Subcutaneous abdominal adipose tissue (tissue), 5 donors: ENCODE measurements around the gene SMARCAL1.

ENCODE experiments used
- H3K27ac ChIP-seq: one replicate; pipeline ENCODE4 v1.7.0; 2013; ENCODE audit warnings: low read depth, mild to moderate bottlenecking, inconsistent platforms, low read length, moderate library complexity
- H3K27me3 ChIP-seq, 5 donors: one replicate each; pipeline ENCODE4 v1.7.0; 2013; ENCODE audit warnings: low read length in 5 of 5, inconsistent platforms in 1 of 5; ENCODE audit not compliant: control insufficient read depth in 5 of 5, insufficient read depth in 4 of 5
- H3K36me3 ChIP-seq, 5 donors: one replicate each; pipeline ENCODE4 v1.7.0; 2013; ENCODE audit warnings: low read length in 5 of 5; ENCODE audit not compliant: control insufficient read depth in 5 of 5, insufficient read depth in 5 of 5
- H3K4me1 ChIP-seq, 5 donors: one replicate each; pipeline ENCODE4 v1.7.0; 2013; ENCODE audit warnings: low read length in 5 of 5, mild to moderate bottlenecking in 3 of 5, moderate library complexity in 1 of 5; ENCODE audit not compliant: control insufficient read depth in 5 of 5, insufficient read depth in 5 of 5
- H3K4me3 ChIP-seq, 5 donors: one replicate each; pipeline ENCODE4 v1.7.0; 2013; ENCODE audit warnings: low read length in 5 of 5, low read depth in 1 of 5
- H3K9ac ChIP-seq, 5 donors: one replicate each; pipeline ENCODE4 v1.7.0; 2013; ENCODE audit warnings: low read length in 5 of 5, mild to moderate bottlenecking in 4 of 5, moderate library complexity in 3 of 5
- H3K9me3 ChIP-seq, 5 donors: one replicate each; pipeline ENCODE4 v1.7.0; 2013; ENCODE audit warnings: low read length in 5 of 5; ENCODE audit not compliant: control insufficient read depth in 5 of 5
- donor health status: healthy.
- donor health status: healthy.
- donor health status: healthy.
- donor health status: healthy.
- donor health status: healthy.

SMARCAL1 gene

GRCh38 chr2:216410550-216410949 is 1.7 kb upstream of the SMARCAL1 start:
- Histone ChIP-seq H3K4me3 (no peak overlapping the region), H3K9me3 (no peaks in the 10 kb centered on the region), H3K36me3 (peaks cover 0 to 10% (median 9%) of the 10 kb centered on the region in 5 donors), H3K27ac (no peak overlapping the region), H3K4me1 (peaks cover 0 to 15% (median 11%) of the 10 kb centered on the region in 5 donors), H3K27me3 (peaks cover 0 to 6% (median 0%) of the 10 kb centered on the region in 5 donors), H3K9ac (no peak overlapping the region)

- Histone ChIP-seq H3K9me3 (no peaks in the 10 kb centered on the region), H3K27ac (no peak overlapping the region), H3K9ac (no peak overlapping the region), H3K4me3 (no peak overlapping the region), H3K4me1 (peaks cover 0 to 15% (median 11%) of the 10 kb centered on the region in 5 donors), H3K27me3 (no peaks in the 10 kb centered on the region), H3K36me3 (peaks cover 4 to 29% (median 25%) of the 10 kb centered on the region in 5 donors)
These were observed 1.6 kb downstream of the SMARCAL1 start for GRCh38 chr2:216413882-216414281.

GRCh38 chr2:216414772-216415319 is 2.6 kb downstream of the SMARCAL1 start:
- H3K36me3 ChIP-seq: peaks cover 4 to 34% (median 27%) of the 10 kb centered on the region in 5 donors
- H3K27ac ChIP-seq: no peak overlapping the region
- H3K9ac ChIP-seq: no peak overlapping the region
- H3K9me3 ChIP-seq: no peaks in the 10 kb centered on the region
- no peaks in the 10 kb centered on the region for H3K27me3 ChIP-seq
- peaks cover 0 to 15% (median 11%) of the 10 kb centered on the region in 5 donors for H3K4me1 ChIP-seq
- no peak overlapping the region for H3K4me3 ChIP-seq

GRCh38 chr2:216415541-216415940 is 3.3 kb downstream of the SMARCAL1 start:
- Histone ChIP-seq H3K4me3 (no peak overlapping the region), H3K27me3 (no peaks in the 10 kb centered on the region), H3K4me1 (peaks cover 0 to 15% (median 11%) of the 10 kb centered on the region in 5 donors), H3K27ac (no peak overlapping the region), H3K9me3 (no peaks in the 10 kb centered on the region), H3K9ac (no peak overlapping the region), H3K36me3 (peaks cover 6 to 41% (median 34%) of the 10 kb centered on the region in 5 donors)

GRCh38 chr2:216416571-216417307 is 4.5 kb downstream of the SMARCAL1 start:
- no peak overlapping the region for H3K27ac ChIP-seq
- H3K27me3 ChIP-seq: no peaks in the 10 kb centered on the region
- peaks cover 8 to 53% (median 43%) of the 10 kb centered on the region in 5 donors for H3K36me3 ChIP-seq
- no peaks in the 10 kb centered on the region for H3K9me3 ChIP-seq
- H3K4me1 ChIP-seq: peaks cover 0 to 15% (median 11%) of the 10 kb centered on the region in 5 donors
- no peak overlapping the region for H3K9ac ChIP-seq
- no peak overlapping the region for H3K4me3 ChIP-seq

- H3K27me3 ChIP-seq: no peaks in the 10 kb centered on the region
- no peak overlapping the region for H3K9ac ChIP-seq
- no peak overlapping the region for H3K4me3 ChIP-seq
- H3K9me3 ChIP-seq: no peaks in the 10 kb centered on the region
- H3K36me3 ChIP-seq: peaks cover 22 to 75% (median 65%) of the 10 kb centered on the region in 5 donors
- no peak overlapping the region for H3K27ac ChIP-seq
- H3K4me1 ChIP-seq: no peaks in the 10 kb centered on the region
These were observed 6.7 kb downstream of the SMARCAL1 start for GRCh38 chr2:216418981-216419380.

GRCh38 chr2:216420367-216421101 is 8.2 kb downstream of the SMARCAL1 start:
- H3K9ac ChIP-seq: peak overlapping the region in 1 of 5 donors; percentile 7
- H3K27ac ChIP-seq: no peak overlapping the region
- H3K27me3 ChIP-seq: no peaks in the 10 kb centered on the region
- no peak overlapping the region for H3K4me3 ChIP-seq
- H3K36me3 ChIP-seq: peaks cover 25 to 81% (median 72%) of the 10 kb centered on the region in 5 donors
- peaks cover 0 to 6% (median 0%) of the 10 kb centered on the region in 5 donors for H3K9me3 ChIP-seq
- no peaks in the 10 kb centered on the region for H3K4me1 ChIP-seq

- Histone ChIP-seq H3K27me3 (no peaks in the 10 kb centered on the region), H3K9me3 (peaks cover 0 to 6% (median 0%) of the 10 kb centered on the region in 5 donors), H3K27ac (no peak overlapping the region), H3K4me1 (no peaks in the 10 kb centered on the region), H3K9ac (no peak overlapping the region), H3K36me3 (peaks cover 33 to 78% (median 71%) of the 10 kb centered on the region in 5 donors), H3K4me3 (no peak overlapping the region)
These were observed 10.8 kb downstream of the SMARCAL1 start for GRCh38 chr2:216423071-216423470.

GRCh38 chr2:216424274-216424673 is 12.0 kb downstream of the SMARCAL1 start:
- no peak overlapping the region for H3K9ac ChIP-seq
- no peak overlapping the region for H3K27ac ChIP-seq
- H3K9me3 ChIP-seq: peaks cover 0 to 6% (median 0%) of the 10 kb centered on the region in 5 donors
- peaks cover 39 to 90% (median 81%) of the 10 kb centered on the region in 5 donors for H3K36me3 ChIP-seq
- H3K4me3 ChIP-seq: no peak overlapping the region
- H3K4me1 ChIP-seq: no peaks in the 10 kb centered on the region
- no peaks in the 10 kb centered on the region for H3K27me3 ChIP-seq
